GM21528 (cell line): ENCODE measurements around the gene GK.
A peak's percentile ranks its signal among the peaks of the same experiment; 100 is the strongest.
"Not testable (repeated sequence)": the region's sequence is repeated elsewhere in the genome, so short reads cannot be mapped to it uniquely, and the experiment has no call there.

ENCODE experiments used
- ATAC-seq: cut with Tn5 transposase; IDR thresholded peaks from one replicate; pipeline ENCODE4 v1.9.1; 2021; ENCODE audit warnings: mild to moderate bottlenecking, moderate library complexity; ENCODE audit not compliant: unreplicated experiment, low FRiP score

Gene GK

GRCh38 chrX:30693999-30694650 is 40.9 kb downstream of the GK start:
- ATAC-seq = no peak

DNA sequence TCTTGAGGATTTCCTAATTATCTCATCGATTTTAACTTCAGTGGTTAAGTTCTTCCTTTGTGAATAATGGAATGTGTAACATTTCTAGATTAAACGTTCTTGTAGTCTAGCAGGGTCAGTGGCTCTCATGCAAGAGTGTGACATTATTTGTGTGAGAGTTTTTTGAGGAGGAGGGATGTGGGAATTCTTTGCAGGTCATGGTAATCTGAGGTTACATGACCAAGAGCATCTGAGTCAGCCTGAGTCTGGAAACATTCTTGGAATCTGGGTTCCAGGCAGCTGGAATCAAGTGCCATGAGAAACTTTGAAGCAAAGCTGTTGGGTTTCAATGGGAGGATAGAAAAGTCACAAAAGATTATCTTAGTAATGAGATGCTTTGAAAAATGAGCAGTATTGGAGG is 49.5 kb downstream of the GK start:
- no peak for ATAC-seq

GRCh38 chrX:30706216-30706775 is 53.1 kb downstream of the GK start:
- no peak for ATAC-seq

- no peak for ATAC-seq
Observed at GRCh38 chrX:30712214-30712613, 59.0 kb downstream of the GK start.

DNA sequence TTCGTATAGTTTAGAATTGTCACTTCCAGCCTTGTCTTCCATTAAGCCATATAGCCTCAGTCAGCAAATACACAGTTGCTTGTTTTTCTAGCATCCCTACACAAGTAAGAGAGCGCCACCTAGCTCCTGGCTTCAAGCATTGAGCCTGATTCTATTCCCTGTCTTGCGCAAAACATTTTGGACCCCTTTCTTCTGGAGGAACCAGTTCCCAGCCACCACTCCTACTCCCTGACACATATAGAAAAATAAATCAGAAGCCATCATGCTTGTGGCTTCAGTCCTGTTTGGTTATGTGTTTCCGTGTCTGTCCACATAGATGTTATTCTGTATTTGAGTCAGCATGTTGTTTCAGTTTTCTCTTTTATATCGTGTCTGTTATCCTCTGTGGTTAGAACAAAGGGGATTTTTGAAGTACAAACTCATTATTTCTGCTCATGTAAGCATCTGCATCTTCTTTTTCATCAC is 59.9 kb downstream of the GK start:
- peak; percentile 90 for ATAC-seq

DNA sequence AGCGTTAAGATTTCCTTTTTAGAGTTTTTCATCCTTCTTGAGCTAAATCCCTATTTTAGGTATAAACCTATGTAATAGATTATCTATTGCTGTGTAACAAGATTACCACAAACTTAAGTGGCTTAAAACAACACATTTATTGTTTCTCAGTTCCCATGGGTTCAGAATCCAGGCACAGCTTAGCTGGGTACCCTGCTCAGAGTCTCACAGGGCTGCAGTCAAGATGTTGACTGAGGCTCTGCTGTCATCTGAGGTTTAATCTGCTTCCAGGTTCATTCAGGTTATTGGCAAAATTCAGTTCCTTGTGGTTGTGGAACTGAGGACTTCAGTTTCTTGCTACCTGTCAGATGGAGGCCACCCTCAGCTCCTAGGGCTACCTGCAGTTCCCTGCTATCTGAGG is 60.9 kb downstream of the GK start:
- ATAC-seq = no peak

- no peak for ATAC-seq
Observed at GRCh38 chrX:30715976-30716375, 62.8 kb downstream of the GK start.

DNA sequence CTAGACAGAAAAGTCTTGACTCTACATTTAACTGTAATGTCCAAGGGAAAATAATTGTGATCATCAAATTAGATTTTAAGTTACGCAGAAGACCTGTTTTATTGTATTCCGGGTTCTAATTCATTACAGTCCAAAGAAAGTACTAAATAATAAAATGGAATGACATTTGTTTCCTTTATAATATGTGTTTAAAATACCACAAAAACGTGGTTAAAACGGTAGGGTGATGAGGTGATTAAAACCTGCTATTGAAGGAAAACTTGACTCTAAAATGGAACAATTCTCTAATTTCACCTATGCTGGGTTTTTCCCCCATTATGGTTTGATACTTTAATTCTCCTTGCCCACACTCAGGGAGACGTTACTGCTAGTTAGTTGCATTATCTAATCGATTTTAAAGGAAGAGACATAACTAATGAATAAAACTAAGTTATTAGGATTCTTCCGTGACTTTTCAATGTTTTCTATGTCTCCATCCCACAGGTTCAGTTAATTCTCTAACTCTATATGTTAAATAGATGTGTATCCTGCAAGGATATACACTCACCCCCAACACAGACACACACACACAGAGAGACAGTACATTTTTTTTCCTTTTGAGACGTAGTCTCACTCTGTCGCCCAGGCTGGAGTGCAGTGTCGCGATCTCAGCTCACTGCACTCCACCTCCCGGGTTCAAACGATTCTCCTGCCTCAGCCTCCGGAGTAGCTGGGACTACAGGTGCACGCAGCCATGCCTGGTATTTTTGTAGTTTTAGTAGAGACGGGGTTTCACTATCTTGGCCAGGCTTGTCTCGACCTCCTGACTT is 80.8 kb downstream of the GK start:
- ATAC-seq = no peak

- no peak for ATAC-seq
Observed at GRCh38 chrX:30734782-30735181, 81.6 kb downstream of the GK start.

DNA sequence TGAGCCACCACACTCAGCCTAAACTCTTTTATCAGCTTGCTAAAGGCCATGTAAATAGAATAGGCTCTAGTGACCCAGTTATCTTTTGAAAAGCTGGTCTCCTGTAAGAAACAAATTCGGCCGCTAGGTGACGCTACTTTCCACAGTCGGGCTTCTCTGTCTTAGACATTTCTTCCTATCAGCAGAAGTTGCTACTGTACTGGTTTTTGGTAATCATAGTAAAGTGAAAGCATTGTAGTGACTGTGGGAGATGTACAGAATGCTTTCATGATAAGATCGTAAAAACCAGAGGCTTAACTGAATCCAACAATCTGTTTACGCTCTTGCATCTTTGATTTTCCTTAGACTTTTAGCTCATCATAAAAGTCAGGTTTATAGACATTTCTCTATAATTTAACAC is 82.6 kb downstream of the GK start:
- peak; percentile 90 for ATAC-seq

- ATAC-seq = no peak
Observed at GRCh38 chrX:30741545-30741944, 88.3 kb downstream of the GK start.

DNA sequence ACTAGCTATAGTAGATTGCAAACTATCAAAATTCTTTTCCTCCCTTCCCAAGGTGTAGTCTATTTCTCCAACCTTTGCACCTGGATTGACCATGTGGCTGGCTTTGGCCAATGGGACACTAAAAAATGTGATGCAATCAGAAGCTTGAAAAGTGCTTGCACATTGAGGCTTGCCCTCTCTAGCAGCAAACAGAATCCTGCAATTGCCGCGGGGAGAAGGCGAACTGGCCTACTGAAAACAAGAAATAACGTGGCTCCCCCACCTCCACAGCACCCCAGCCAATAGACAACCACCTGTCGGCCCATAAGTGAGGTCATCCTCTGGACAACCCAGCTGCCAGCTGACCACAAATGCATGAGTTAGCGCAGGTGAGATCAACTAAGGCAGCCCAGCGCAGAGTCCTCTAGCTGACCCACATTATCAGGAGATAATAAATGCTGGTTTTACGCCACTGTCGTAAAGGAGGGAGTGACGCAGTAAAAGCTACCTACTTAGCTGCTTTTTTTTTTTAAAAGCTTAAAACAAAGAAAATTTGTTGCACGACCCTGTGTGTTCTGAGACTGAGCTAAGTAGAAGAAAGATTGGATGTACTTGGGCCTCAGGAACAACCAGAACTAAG is 95.2 kb downstream of the GK start:
- ATAC-seq = no peak

DNA sequence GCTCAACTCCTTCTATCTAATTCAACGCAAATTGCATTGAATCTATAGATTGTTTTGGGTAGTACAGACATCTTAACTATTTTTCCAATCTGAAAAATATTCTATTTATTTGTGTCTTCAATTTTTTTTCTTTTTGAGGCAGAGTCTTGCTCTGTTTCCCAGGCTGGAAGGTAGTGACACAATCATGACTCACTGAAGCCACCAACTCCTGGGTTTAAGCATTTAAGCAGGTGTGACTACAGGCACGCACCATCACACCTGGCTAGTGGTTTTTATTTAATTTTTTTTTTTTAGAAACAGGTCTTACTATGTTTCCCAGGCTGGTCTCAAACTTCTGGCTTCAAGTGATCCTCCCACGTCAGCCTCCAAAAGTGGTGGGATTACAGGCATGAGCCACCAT is 98.3 kb downstream of the GK start:
- no peak for ATAC-seq

DNA sequence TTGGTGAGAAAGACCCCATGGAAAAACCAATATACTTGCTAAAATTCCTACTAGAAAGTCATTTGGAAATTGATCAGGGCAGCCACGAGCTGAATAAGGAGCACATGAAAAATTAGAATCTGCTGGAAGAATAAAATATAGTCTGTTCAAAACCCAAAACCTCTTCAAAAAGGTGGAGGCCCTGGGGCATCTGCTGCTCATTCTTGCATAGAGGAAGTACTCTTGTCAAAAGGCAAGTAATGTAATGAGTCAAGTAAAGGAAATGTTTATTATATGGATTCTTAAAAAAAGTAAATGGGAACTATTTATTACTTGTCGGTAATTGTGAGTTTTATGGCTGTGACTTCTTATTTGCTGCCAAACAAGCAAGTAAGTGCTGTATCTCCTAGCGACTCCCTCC is 109.5 kb downstream of the GK start:
- no peak for ATAC-seq

GRCh38 chrX:30773764-30774163 is 120.5 kb downstream of the GK start:
- ATAC-seq = not testable (repeated sequence)

GRCh38 chrX:30777575-30777974 is 124.4 kb downstream of the GK start:
- no peak for ATAC-seq

GRCh38 chrX:30779453-30780030 is 126.3 kb downstream of the GK start:
- no peak for ATAC-seq
